Esophagus muscularis mucosa (tissue), 4 donors: Measurements from ENCODE around the gene CYP2F1.

Experiments
- EP300 ChIP-seq: sonication (generic); formaldehyde crosslinking; IDR thresholded peaks from one replicate; pipeline ENCODE4 v1.6.1; 2017; ENCODE audit warnings: antibody characterized with exemption
- POLR2A ChIP-seq: fragments of 450-650 bp; IDR thresholded peaks from one replicate; pipeline ENCODE4 v1.6.1; 2017; ENCODE audit warnings: antibody characterized with exemption, moderate library complexity, mild to moderate bottlenecking, low read depth
- POLR2AphosphoS5 ChIP-seq, 2 donors: sonication (generic); formaldehyde crosslinking; IDR thresholded peaks; one replicate each; pipeline ENCODE4 v1.6.1; 2017; ENCODE audit warnings: antibody characterized with exemption in 2 of 2
- TF ChIP-seq, protein P1 (sequence below), 3 experiments: fragments of 200-600 bp in 2 of 3; fragments of 450-650 bp in 1 of 3; sonication (generic) in 2 of 3; IDR thresholded peaks; one replicate each; pipeline ENCODE4 v1.5.1; 2017 to 2019; ENCODE audit warnings: antibody characterized with exemption in 3 of 3, mild to moderate bottlenecking in 2 of 3, moderate library complexity in 1 of 3

DNA sequence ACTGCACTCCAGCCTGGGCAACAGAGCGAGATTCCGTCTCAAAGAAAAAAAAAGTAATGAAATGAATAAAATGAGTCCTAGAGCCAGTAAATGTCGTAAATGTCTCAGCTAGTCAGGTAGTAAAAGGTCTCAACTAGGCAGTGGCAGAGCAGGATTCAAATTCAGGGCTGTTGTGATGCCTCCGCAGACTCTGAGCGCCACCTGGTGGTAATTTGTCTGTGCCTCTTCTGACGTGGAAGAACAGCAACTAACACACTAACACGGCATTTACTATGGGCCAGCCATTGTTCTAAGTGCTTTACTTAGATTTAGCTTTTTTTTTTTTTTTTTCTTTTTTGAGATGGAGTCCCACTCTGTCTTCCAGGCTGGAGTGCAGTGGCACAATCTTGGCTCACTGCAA is 30.2 kb downstream of the CYP2F1 start:
- TF ChIP-seq, protein P1, sequence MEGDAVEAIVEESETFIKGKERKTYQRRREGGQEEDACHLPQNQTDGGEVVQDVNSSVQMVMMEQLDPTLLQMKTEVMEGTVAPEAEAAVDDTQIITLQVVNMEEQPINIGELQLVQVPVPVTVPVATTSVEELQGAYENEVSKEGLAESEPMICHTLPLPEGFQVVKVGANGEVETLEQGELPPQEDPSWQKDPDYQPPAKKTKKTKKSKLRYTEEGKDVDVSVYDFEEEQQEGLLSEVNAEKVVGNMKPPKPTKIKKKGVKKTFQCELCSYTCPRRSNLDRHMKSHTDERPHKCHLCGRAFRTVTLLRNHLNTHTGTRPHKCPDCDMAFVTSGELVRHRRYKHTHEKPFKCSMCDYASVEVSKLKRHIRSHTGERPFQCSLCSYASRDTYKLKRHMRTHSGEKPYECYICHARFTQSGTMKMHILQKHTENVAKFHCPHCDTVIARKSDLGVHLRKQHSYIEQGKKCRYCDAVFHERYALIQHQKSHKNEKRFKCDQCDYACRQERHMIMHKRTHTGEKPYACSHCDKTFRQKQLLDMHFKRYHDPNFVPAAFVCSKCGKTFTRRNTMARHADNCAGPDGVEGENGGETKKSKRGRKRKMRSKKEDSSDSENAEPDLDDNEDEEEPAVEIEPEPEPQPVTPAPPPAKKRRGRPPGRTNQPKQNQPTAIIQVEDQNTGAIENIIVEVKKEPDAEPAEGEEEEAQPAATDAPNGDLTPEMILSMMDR (IDR thresholded peaks at IDR 0.05) = peak; percentile 80 to 82 (median 82)
- TF ChIP-seq POLR2A (no peak), EP300 (no peak), POLR2AphosphoS5 (IDR thresholded peaks at IDR 0.05) (no peak)
